ENCODE measurements around the gene SAP130. TPM values are rescaled to one million over a fixed set of nuclear protein-coding genes. Genes with fewer than 3 reads are reported as not detected.

SAP130 gene
- total and polyA plus RNA-seq, 2 donors: 5.5 to 13.0 TPM

- no peak overlapping the region for H3K27ac ChIP-seq (ENCODE audit: low read depth)
- H3K4me3 ChIP-seq (ENCODE audit: low read depth, low read length): no peak overlapping the region
- H3K36me3 ChIP-seq (ENCODE audit: insufficient read depth): peaks cover 11% of the 10 kb centered on the region
- H3K4me1 ChIP-seq (ENCODE audit: insufficient read depth): no peaks in the 10 kb centered on the region
- DNase-seq (ENCODE audit: extremely low spot score): no peak
- WGBS: 70% methylated on average over 2 of the region's 2 CpGs
These were observed 23.4 kb downstream of the SAP130 start for GRCh38 chr2:128004509-128004908.

- Histone ChIP-seq H3K4me3 (ENCODE audit: low read depth, low read length) (no peak overlapping the region), H3K27ac (ENCODE audit: low read depth) (no peak overlapping the region), H3K4me1 (ENCODE audit: insufficient read depth) (no peaks in the 10 kb centered on the region), H3K36me3 (ENCODE audit: insufficient read depth) (peaks cover 11% of the 10 kb centered on the region)
- 88% methylated on average over 6 of the region's 6 CpGs for WGBS
- no peak for DNase-seq (ENCODE audit: extremely low spot score)
These were observed 24.4 kb downstream of the SAP130 start for GRCh38 chr2:128003463-128003862.

- Histone ChIP-seq H3K4me3 (ENCODE audit: low read depth, low read length) (no peak overlapping the region), H3K27ac (ENCODE audit: low read depth) (no peak overlapping the region)
- DNase-seq (ENCODE audit: extremely low spot score): no peak
These were observed 31.7 kb downstream of the SAP130 start for GRCh38 chr2:127996160-127996559.

GRCh38 chr2:127995725-127996124 lies 32.1 kb downstream of the SAP130 start:
- Histone ChIP-seq H3K27ac (ENCODE audit: low read depth) (no peak overlapping the region), H3K4me1 (ENCODE audit: insufficient read depth) (no peaks in the 10 kb centered on the region), H3K4me3 (ENCODE audit: low read depth, low read length) (no peak overlapping the region), H3K36me3 (ENCODE audit: insufficient read depth) (peaks cover 7% of the 10 kb centered on the region)
- 93% methylated on average over 7 of the region's 7 CpGs for WGBS
- DNase-seq (ENCODE audit: extremely low spot score): no peak

More at GRCh38 chr2:127996160-127996559, 31.7 kb downstream of the SAP130 start:
- no peaks in the 10 kb centered on the region for H3K4me1 ChIP-seq (ENCODE audit: insufficient read depth)
- H3K36me3 ChIP-seq (ENCODE audit: insufficient read depth): peaks cover 7% of the 10 kb centered on the region
- 93% methylated on average over 9 of the region's 9 CpGs for WGBS

- no peak overlapping the region for H3K4me3 ChIP-seq (ENCODE audit: low read depth, low read length)
- H3K36me3 ChIP-seq (ENCODE audit: insufficient read depth): peaks cover 3% of the 10 kb centered on the region
- no peak for DNase-seq (ENCODE audit: extremely low spot score)
- WGBS: 94% methylated on average over 2 of the region's 2 CpGs
- H3K27ac ChIP-seq (ENCODE audit: low read depth): no peak overlapping the region
- H3K4me1 ChIP-seq (ENCODE audit: insufficient read depth): no peaks in the 10 kb centered on the region
These were observed 34.2 kb downstream of the SAP130 start for GRCh38 chr2:127993659-127994058.

GRCh38 chr2:127991742-127992141 lies 36.1 kb downstream of the SAP130 start:
- no peak overlapping the region for H3K27ac ChIP-seq (ENCODE audit: low read depth)
- no peak overlapping the region for H3K4me3 ChIP-seq (ENCODE audit: low read depth, low read length)
- no peaks in the 10 kb centered on the region for H3K4me1 ChIP-seq (ENCODE audit: insufficient read depth)
- no peak for DNase-seq (ENCODE audit: extremely low spot score)
- 95% methylated on average over 5 of the region's 5 CpGs for WGBS
- H3K36me3 ChIP-seq (ENCODE audit: insufficient read depth): peaks cover 3% of the 10 kb centered on the region

GRCh38 chr2:127986548-127987079 lies 41.2 kb downstream of the SAP130 start:
- H3K36me3 ChIP-seq (ENCODE audit: insufficient read depth): peaks cover 2% of the 10 kb centered on the region
- 94% methylated on average over 7 of the region's 7 CpGs for WGBS
- no peaks in the 10 kb centered on the region for H3K4me1 ChIP-seq (ENCODE audit: insufficient read depth)
- no peak overlapping the region for H3K27ac ChIP-seq (ENCODE audit: low read depth)
- DNase-seq (ENCODE audit: extremely low spot score): no peak
- H3K4me3 ChIP-seq (ENCODE audit: low read depth, low read length): no peak overlapping the region

GRCh38 chr2:127985735-127986134 lies 42.1 kb downstream of the SAP130 start:
- Histone ChIP-seq H3K4me3 (ENCODE audit: low read depth, low read length) (no peak overlapping the region), H3K27ac (ENCODE audit: low read depth) (no peak overlapping the region), H3K36me3 (ENCODE audit: insufficient read depth) (peaks cover 2% of the 10 kb centered on the region), H3K4me1 (ENCODE audit: insufficient read depth) (no peaks in the 10 kb centered on the region)
- WGBS: 95% methylated on average over 13 of the region's 13 CpGs
- no peak for DNase-seq (ENCODE audit: extremely low spot score)

GRCh38 chr2:127985026-127985734 lies 42.7 kb downstream of the SAP130 start:
- no peaks in the 10 kb centered on the region for H3K4me1 ChIP-seq (ENCODE audit: insufficient read depth)
- no peak overlapping the region for H3K27ac ChIP-seq (ENCODE audit: low read depth)
- peaks cover 2% of the 10 kb centered on the region for H3K36me3 ChIP-seq (ENCODE audit: insufficient read depth)
- WGBS: 90% methylated on average over 6 of the region's 6 CpGs
- DNase-seq (ENCODE audit: extremely low spot score): no peak
- H3K4me3 ChIP-seq (ENCODE audit: low read depth, low read length): no peak overlapping the region

- H3K4me1 ChIP-seq (ENCODE audit: insufficient read depth): no peaks in the 10 kb centered on the region
- peaks cover 2% of the 10 kb centered on the region for H3K36me3 ChIP-seq (ENCODE audit: insufficient read depth)
- no peak overlapping the region for H3K27ac ChIP-seq (ENCODE audit: low read depth)
- DNase-seq (ENCODE audit: extremely low spot score): no peak
- no peak overlapping the region for H3K4me3 ChIP-seq (ENCODE audit: low read depth, low read length)
- WGBS: 91% methylated on average over 3 of the region's 3 CpGs
These were observed 43.3 kb downstream of the SAP130 start for GRCh38 chr2:127984551-127984950.

- no peak for DNase-seq (ENCODE audit: extremely low spot score)
- no peaks in the 10 kb centered on the region for H3K4me1 ChIP-seq (ENCODE audit: insufficient read depth)
- H3K4me3 ChIP-seq (ENCODE audit: low read depth, low read length): no peak overlapping the region
- H3K36me3 ChIP-seq (ENCODE audit: insufficient read depth): peaks cover 10% of the 10 kb centered on the region
- 95% methylated on average over 4 of the region's 4 CpGs for WGBS
- no peak overlapping the region for H3K27ac ChIP-seq (ENCODE audit: low read depth)
These were observed 58.4 kb downstream of the SAP130 start for GRCh38 chr2:127969446-127969845.

GRCh38 chr2:127968610-127969339 lies 59.1 kb downstream of the SAP130 start:
- WGBS: 61% methylated on average over 11 of the region's 11 CpGs
- H3K4me1 ChIP-seq (ENCODE audit: insufficient read depth): no peaks in the 10 kb centered on the region
- peaks cover 8% of the 10 kb centered on the region for H3K36me3 ChIP-seq (ENCODE audit: insufficient read depth)
- no peak overlapping the region for H3K27ac ChIP-seq (ENCODE audit: low read depth)
- H3K4me3 ChIP-seq (ENCODE audit: low read depth, low read length): no peak overlapping the region
- no peak for DNase-seq (ENCODE audit: extremely low spot score)

GRCh38 chr2:127961729-127962128 lies 66.1 kb downstream of the SAP130 start:
- WGBS: 83% methylated on average over 5 of the region's 5 CpGs
- Histone ChIP-seq H3K36me3 (ENCODE audit: insufficient read depth) (peaks cover 6% of the 10 kb centered on the region), H3K4me1 (ENCODE audit: insufficient read depth) (no peaks in the 10 kb centered on the region), H3K4me3 (ENCODE audit: low read depth, low read length) (no peak overlapping the region), H3K27ac (ENCODE audit: low read depth) (no peak overlapping the region)
- no peak for DNase-seq (ENCODE audit: extremely low spot score)

GRCh38 chr2:127957240-127957639 lies 70.6 kb downstream of the SAP130 start:
- Histone ChIP-seq H3K36me3 (ENCODE audit: insufficient read depth) (no peaks in the 10 kb centered on the region), H3K27ac (ENCODE audit: low read depth) (no peak overlapping the region), H3K4me3 (ENCODE audit: low read depth, low read length) (no peak overlapping the region), H3K4me1 (ENCODE audit: insufficient read depth) (no peaks in the 10 kb centered on the region)
- DNase-seq (ENCODE audit: extremely low spot score): no peak
- 98% methylated on average over 6 of the region's 6 CpGs for WGBS

All from urinary bladder (tissue), 4 donors.